Parathyroid adenoma (tissue), 2 donors: Measurements from ENCODE around the gene TUT4.
"Not testable (repeated sequence)": the region's sequence is repeated elsewhere in the genome, so short reads cannot be mapped to it uniquely, and the experiment has no call there.

Experiments used
- H2AFZ ChIP-seq: fragments of 300-600 bp; sonication (generic); one replicate; pipeline ENCODE4 v1.7.0; 2017; ENCODE audit warnings: antibody characterized with exemption, mild to moderate bottlenecking
- H3K27ac ChIP-seq: fragments of 300-600 bp; sonication (generic); one replicate; pipeline ENCODE4 v1.7.0; 2017
- H3K27me3 ChIP-seq: fragments of 300-600 bp; sonication (generic); one replicate; pipeline ENCODE4 v1.7.0; 2017; ENCODE audit warnings: low read length; ENCODE audit not compliant: control insufficient read depth, insufficient read depth
- H3K36me3 ChIP-seq: fragments of 300-600 bp; sonication (generic); one replicate; pipeline ENCODE4 v1.7.0; 2017; ENCODE audit warnings: low read length; ENCODE audit not compliant: control insufficient read depth, insufficient read depth
- H3K4me1 ChIP-seq: fragments of 300-600 bp; sonication (generic); one replicate; pipeline ENCODE4 v1.7.0; 2017; ENCODE audit warnings: control low read depth
- H3K4me2 ChIP-seq: fragments of 300-600 bp; sonication (generic); one replicate; pipeline ENCODE4 v1.7.0; 2017; ENCODE audit warnings: low read length
- H3K4me3 ChIP-seq: fragments of 300-600 bp; sonication (generic); one replicate; pipeline ENCODE4 v1.7.0; 2017; ENCODE audit warnings: low read depth, low read length
- H3K79me2 ChIP-seq: fragments of 300-600 bp; sonication (generic); one replicate; pipeline ENCODE4 v1.7.0; 2017; ENCODE audit warnings: control low read depth
- H3K9ac ChIP-seq: fragments of 300-600 bp; sonication (generic); one replicate; pipeline ENCODE4 v1.7.0; 2017; ENCODE audit warnings: mild to moderate bottlenecking
- H3K9me3 ChIP-seq: fragments of 300-600 bp; sonication (generic); one replicate; pipeline ENCODE4 v1.7.0; 2017; ENCODE audit warnings: low read length; ENCODE audit not compliant: control insufficient read depth
- CTCF ChIP-seq: fragments of 300-600 bp; sonication (generic); IDR thresholded peaks from one replicate; pipeline ENCODE4 v1.7.0; 2017; ENCODE audit warnings: antibody characterized with exemption, mild to moderate bottlenecking
- donor health status: primary hyperparathyroidism.

The TUT4 gene

GRCh38 chr1:52585474-52585873 lies 32.6 kb upstream of the TUT4 start:
- no peak overlapping the region for H2AFZ ChIP-seq
- H3K9me3 ChIP-seq, result no peaks in the 10 kb centered on the region
- H3K4me1 ChIP-seq, result no peaks in the 10 kb centered on the region
- no peaks in the 10 kb centered on the region for H3K36me3 ChIP-seq
- H3K4me2 ChIP-seq, result no peak overlapping the region
- no peaks in the 10 kb centered on the region for H3K27me3 ChIP-seq
- no peaks in the 10 kb centered on the region for H3K79me2 ChIP-seq
- no peak overlapping the region for H3K9ac ChIP-seq
- no peak overlapping the region for H3K27ac ChIP-seq
- no peak for TF ChIP-seq CTCF
- H3K4me3 ChIP-seq, result no peak overlapping the region

- Histone ChIP-seq H3K4me3 (no peak overlapping the region), H3K27ac (no peak overlapping the region), H3K79me2 (no peaks in the 10 kb centered on the region)
Measured at GRCh38 chr1:52582116-52582696, 29.3 kb upstream of the TUT4 start.

GRCh38 chr1:52580283-52580682 lies 27.4 kb upstream of the TUT4 start:
- Histone ChIP-seq H3K4me3 (no peak overlapping the region), H2AFZ (no peak overlapping the region), H3K9me3 (no peaks in the 10 kb centered on the region), H3K27ac (no peak overlapping the region), H3K79me2 (no peaks in the 10 kb centered on the region), H3K9ac (no peak overlapping the region), H3K4me1 (peaks cover 8% of the 10 kb centered on the region), H3K27me3 (no peaks in the 10 kb centered on the region), H3K36me3 (no peaks in the 10 kb centered on the region), H3K4me2 (no peak overlapping the region)
- no peak for TF ChIP-seq CTCF

More at GRCh38 chr1:52582116-52582696, 29.3 kb upstream of the TUT4 start:
- no peaks in the 10 kb centered on the region for H3K27me3 ChIP-seq
- H3K36me3 ChIP-seq, result no peaks in the 10 kb centered on the region
- H3K4me1 ChIP-seq, result peaks cover 8% of the 10 kb centered on the region
- no peak overlapping the region for H3K4me2 ChIP-seq
- no peak for TF ChIP-seq CTCF
- no peak overlapping the region for H3K9ac ChIP-seq
- H2AFZ ChIP-seq, result no peak overlapping the region
- no peaks in the 10 kb centered on the region for H3K9me3 ChIP-seq

GRCh38 chr1:52579415-52579814 lies 26.5 kb upstream of the TUT4 start:
- no peaks in the 10 kb centered on the region for H3K27me3 ChIP-seq
- H3K27ac ChIP-seq, result peak overlapping the region; percentile 96
- no peak for TF ChIP-seq CTCF
- H3K9me3 ChIP-seq, result no peaks in the 10 kb centered on the region
- peak overlapping the region; percentile 57 for H3K4me2 ChIP-seq
- no peaks in the 10 kb centered on the region for H3K79me2 ChIP-seq
- no peaks in the 10 kb centered on the region for H3K36me3 ChIP-seq
- peaks cover 8% of the 10 kb centered on the region for H3K4me1 ChIP-seq
- H3K9ac ChIP-seq, result no peak overlapping the region
- peak overlapping the region; percentile 19 for H3K4me3 ChIP-seq
- H2AFZ ChIP-seq, result no peak overlapping the region

GRCh38 chr1:52578066-52578465 lies 25.2 kb upstream of the TUT4 start:
- H3K79me2 ChIP-seq, H3K9me3 ChIP-seq, H3K4me1 ChIP-seq, H3K4me2 ChIP-seq, H2AFZ ChIP-seq, H3K27ac ChIP-seq, H3K27me3 ChIP-seq, H3K36me3 ChIP-seq, H3K4me3 ChIP-seq, H3K9ac ChIP-seq: not testable (repeated sequence)
